RWPE1 (cell line): Measurements from ENCODE around the gene GFRA1.

ENCODE experiments used
- CTCF ChIA-PET: fragments of 350-600 bp; sonication (Branson Sonifier 250); formaldehyde crosslinking; extraction: SDS; loops from one replicate; lab custom pipeline; 2021; lab: Yijun Ruan, JAX
- POLR2A ChIA-PET: fragments of 400-600 bp; formaldehyde crosslinking; extraction: SDS; loops from one replicate; lab custom pipeline; 2020; ENCODE audit warnings: antibody characterized with exemption; ENCODE audit not compliant: low non-redundant PET; lab: Yijun Ruan, JAX
- DNase-seq: peaks from one replicate; pipeline ENCODE4 v3.0.0; 2012; ENCODE audit warnings: low spot score
- H3K27ac ChIP-seq: fragments of 450-650 bp; 2 replicates; pipeline ENCODE4 v1.5.1; 2017
- CTCF ChIP-seq: fragments of 450-650 bp; conservative IDR thresholded peaks from 2 replicates; pipeline ENCODE4 v1.5.1; 2017; ENCODE audit warnings: low read depth, mild to moderate bottlenecking

GFRA1 gene

GRCh38 chr10:116011929-116012328 is 261.1 kb downstream of the GFRA1 start:
- no peak for TF ChIP-seq CTCF
- DNase-seq, result no peak
- H3K27ac ChIP-seq, result no peak overlapping the region
- ChIA-PET POLR2A (no interaction called here), CTCF (no interaction called here)

GRCh38 chr10:116007256-116007891 is 265.6 kb downstream of the GFRA1 start:
- DNase-seq, result no peak
- CTCF ChIA-PET, result interaction anchor here (0.6 kb wide), 1 partner anchor 779 kb away, joined by 3 read pairs; no protein-coding TSS in a partner anchor
- no peak for TF ChIP-seq CTCF
- POLR2A ChIA-PET, result no interaction called here
- no peak overlapping the region for H3K27ac ChIP-seq
